Stimulated activated naive CD4-positive, alpha-beta T cell treated with Interleukin-2 at 50 U/mL for 16 hours (primary cell): ENCODE data around the gene MYH13.

ENCODE experiments used
- DNase-seq: peaks from one replicate; lab custom pipeline; 2025; lab: John Stamatoyannopoulos, UW

MYH13 gene

DNA sequence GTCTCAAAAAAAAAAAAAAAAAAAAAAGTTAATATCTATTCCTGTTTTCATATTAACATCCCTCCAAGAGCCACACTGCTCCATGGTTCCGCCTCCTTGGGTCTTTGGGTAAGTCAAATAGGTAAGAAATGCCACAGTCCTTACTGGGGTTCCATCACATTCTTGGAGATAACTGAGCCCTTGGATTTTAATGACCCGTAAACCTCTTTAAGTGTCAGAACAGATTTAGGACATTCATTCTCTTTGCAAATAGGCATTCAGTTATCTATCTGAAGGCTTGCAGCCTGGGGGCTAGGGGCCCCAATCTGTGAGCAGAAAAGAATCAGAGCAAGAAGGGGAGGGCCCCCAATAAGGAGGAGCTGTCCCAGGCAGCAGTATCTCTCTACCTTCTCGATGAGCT, 28.0 kb downstream of the MYH13 start:
- no peak for DNase-seq

DNA sequence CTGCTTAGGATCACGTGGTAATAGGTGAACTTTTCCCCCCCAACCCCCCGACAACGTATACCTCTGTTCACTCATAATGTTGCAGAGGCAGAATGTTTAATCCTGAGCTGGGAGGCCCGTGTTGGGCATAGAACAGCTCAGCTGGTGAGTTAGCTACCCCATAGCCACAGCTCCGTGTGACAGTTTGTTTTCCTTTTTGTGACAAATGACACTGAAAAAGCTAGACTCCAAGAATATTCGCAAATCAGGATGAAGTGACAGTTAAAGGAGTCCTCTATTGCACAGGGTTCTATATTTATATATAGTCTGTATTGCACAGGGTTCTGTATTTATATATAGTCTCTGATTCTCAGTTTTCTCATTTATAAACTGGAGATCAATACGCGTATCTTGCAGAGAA, 33.8 kb downstream of the MYH13 start:
- no peak for DNase-seq

DNA sequence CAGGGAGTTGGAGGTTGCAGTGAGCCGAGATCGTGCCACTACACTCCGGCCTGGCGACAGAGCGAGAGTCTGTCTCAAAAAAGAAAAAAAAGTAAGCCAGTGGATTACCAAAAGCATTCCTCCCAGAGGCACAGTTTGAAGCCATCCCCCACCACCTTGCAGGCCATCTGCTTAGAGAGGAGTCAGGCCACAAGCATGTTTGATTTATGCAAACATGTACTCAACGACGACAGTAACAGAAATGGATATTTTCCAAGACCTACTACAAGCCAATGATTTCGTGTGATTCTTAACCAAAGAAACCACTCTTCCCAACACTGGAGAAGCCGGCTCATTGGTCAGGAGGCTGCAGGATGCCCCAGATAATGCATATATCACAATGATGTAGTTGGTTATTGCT, 34.8 kb downstream of the MYH13 start:
- no peak for DNase-seq

DNA sequence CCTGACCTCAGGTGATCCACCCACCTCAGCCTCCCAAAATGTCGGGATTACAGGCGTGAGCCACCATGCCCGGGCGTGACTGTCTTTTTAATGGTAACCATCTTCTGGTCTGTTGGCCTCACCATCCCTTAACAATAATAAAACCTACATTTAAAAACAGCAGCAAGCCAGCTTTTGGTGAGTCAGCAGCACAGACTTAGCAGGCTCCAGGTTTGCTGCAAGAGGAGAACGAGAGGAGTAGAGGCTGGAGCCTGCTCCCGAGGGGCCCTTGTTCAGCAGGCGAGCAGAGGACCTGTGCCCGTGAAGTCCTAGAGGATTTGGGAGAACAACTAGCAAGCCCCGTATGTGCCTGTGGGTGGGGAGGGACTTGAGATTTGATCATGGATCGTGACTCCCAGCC, 35.7 kb downstream of the MYH13 start:
- no peak for DNase-seq

DNA sequence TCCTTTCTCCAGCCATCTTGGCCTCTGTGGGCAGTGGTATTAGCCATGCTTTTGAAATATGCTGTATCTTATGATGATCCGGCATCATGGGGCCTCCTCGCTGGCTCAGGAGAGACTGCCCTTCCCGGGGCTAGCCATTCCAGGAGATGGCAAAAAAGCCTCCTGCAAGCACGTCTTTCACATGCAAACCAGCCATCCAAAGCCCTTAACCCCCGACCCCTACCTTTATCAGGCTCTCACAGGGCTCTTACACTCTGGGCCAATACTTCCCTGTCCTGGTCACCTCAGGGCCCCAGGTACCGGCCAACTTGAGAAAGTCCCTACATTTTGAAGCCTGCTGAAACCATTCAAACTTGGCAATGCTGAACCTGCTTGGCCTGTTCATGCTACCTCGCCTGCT, 36.4 kb downstream of the MYH13 start:
- DNase-seq = no peak

DNA sequence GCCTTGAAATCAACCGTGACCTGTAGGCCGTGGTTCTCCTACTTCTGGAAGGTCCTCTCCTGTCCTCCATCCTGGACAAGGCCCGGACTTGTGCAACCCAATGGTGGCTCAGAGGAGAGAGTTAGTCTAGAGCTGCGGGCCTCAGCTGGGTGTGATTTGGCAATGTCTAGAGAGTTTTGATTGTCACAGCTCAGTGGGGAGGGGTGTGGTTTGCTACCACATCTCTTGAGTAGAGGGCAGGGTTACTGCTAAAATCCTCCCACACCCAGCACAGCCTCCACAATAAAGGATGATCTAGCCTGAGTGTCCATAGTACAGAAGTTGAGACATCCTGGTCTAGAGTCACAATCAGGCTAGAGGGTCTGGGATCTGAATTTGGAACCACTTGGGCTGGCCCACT, 40.3 kb downstream of the MYH13 start:
- no peak for DNase-seq

DNA sequence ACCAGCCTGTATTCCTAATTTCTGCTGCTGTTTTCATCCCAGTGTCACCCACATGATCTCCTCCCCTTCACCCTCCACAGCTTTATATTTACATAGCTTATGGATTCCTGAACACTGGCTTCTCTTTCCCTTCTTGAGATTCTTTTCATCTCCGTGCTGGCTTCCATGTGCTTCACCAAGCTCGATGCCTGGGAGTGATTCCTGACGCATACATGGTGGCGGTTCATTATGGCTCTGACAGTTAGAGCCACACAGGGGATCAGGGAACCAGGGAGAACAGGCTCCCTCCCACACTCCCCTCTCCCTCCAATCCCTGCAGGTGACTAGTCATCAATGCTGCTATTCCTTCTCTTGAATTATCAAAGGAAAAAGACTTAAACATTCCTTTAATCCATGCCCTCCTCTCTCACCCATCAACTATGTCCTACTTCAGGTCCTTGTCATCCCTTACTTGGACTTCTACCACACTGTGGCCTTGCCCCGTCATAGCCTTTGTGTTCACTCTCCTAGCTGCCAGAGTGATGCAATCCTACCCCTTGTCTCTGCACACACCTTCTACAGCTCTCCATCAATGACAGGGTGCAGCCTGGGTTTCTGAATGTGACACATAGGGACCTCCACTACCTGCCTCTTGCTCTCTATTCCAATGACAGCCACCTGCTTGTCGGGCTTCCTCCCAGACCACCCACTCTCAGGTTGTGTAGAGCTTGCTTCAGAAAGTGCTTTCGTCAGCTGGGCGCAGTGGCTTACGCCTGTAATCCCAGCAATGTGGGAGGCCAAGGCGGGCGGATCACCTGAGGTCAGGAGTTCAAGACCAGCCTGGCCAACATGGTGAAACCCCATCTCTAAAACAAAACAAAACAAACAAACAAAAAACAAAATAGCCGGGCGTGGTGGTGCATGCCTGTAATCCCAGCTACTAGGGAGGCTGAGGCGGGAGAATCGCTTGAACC, 43.6 kb downstream of the MYH13 start:
- DNase-seq = no peak

DNA sequence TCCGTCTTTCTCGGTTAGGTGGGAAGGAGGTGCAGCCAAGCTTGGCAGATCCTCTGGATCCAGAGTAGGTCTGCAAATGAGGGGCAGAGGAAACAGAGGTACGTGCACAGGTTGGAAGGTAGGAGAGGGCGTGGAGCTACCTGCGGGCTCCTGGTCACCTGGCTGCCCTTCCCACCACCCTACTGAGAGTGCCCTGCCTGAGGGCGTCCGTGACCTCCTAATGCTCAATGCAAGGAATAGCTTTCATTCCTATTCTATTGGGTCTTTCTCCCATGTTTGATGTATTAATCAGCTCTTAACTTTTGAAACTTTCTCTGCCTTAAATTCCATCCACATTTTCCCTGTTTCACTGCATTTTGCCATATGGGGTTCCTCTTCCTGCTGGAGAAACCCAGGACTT, 44.6 kb downstream of the MYH13 start:
- DNase-seq = no peak

DNA sequence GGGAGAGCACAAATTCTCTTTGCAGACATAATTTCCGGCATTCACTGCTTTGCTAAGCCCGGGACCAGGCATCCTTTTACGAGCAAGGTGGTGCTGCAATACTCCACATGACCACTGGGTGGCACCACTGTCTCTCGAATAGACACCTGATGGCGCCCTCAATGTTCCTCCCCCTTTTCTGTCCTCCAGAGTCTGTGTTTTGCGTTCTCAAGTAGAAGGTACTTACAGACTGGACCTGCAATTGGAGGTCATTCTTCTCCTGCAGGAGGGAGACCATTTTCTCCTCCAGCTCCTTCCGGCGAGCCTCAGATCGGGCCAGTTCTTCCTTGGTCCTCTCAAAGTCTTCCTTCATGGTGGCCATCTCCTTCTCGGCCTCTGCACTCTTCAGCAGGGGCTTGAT, 45.2 kb downstream of the MYH13 start:
- peak; percentile 17 for DNase-seq

DNA sequence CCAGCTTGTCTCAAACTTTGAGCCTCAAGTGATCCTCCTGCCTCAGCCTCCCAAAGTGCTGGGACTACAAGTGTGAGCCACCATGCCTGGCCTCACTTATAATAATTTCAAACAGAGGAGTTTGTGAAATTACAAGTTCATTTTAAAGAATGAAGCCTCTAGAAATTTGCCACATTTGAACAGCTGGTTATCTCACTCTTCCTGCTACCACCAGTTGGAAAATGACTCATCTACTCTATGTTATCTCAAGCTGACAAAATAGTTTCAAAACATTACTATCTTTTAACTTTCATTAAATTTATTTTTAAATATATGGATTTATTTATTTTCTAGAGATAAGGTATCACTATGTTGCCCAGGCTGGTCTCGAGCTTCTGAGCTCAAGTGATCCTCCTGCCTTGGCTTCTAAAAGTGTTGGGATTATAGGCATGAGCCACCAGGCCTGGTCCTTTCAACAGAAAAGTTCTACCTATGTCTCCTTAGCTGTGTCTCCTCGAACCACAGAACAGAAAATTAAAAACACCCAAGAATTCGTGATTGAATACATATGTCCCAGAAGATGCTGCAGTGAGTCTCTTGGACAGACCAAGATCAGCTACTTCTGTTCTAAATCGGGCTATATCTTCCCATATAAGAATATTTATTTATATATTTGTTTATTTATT, 47.6 kb downstream of the MYH13 start:
- DNase-seq = no peak

DNA sequence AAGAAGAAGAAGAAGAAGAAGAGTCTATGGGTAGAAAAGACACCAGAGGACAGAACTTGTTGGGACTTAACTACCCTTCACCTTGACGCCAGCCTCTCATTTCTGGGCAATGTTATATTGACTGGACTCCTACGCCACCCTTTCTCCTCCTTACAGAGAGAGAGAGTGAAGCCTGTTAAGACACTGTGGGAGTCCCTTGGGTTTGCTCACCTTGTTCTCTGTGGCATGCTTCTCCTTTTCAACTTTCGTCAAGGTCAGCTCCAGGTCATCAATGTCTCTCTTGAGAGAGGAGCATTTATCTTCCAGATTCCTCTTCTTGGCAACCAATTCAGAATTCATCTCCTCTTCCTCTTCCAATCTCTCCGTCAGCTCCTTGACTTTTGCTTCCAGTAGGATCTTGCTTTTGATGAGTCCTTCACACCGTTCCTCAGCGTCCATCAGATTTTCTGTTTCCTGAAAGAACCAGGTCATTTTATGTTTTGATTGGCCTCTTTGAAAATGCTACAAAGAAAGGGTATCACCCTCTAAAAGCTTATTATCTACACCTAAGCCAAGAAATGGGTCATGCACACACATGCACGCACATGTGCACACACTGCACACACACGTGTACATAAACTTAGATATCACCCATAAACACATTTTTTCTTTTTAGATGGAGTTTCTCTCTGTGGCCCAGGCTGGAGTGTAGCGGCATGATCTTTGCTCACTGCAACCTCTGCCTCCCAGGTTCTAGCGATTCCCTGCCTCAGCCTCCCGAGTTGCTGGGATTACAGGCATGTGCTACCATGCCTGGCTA, 48.8 kb downstream of the MYH13 start:
- no peak for DNase-seq

DNA sequence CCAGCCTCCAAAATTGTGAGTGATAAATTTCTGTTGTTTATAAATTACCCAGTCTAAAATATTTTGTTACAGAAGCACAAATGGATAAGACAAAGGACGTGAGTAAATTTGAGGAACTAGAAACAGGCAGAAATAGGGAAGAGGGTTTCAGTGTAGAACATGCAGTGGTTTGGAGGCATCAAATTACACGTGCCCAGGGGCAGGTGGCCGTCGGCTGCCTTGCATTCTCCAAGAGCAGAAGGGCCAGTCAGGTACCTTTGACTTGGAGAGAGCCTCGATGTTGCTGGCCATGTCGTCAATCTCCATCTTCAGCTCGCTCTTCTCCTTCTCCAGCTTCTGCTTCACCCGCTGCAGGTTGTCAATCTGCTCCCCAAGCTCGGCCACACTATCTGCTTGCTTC, 54.3 kb downstream of the MYH13 start:
- DNase-seq = no peak

DNA sequence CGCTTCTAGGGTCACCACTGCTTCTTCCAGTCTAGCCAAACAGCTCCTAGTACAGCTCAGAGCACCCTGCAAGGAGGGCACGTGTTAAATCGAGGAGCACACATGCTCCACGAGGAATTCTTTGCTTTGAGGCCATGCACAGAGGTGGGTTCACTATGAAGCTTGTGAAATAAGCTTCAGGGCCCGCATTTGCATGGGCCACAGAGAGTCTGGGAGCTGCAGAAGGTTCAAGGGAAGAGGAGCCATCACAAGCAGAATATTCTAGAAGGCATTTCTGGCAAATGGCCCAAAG, 55.3 kb downstream of the MYH13 start:
- no peak for DNase-seq

DNA sequence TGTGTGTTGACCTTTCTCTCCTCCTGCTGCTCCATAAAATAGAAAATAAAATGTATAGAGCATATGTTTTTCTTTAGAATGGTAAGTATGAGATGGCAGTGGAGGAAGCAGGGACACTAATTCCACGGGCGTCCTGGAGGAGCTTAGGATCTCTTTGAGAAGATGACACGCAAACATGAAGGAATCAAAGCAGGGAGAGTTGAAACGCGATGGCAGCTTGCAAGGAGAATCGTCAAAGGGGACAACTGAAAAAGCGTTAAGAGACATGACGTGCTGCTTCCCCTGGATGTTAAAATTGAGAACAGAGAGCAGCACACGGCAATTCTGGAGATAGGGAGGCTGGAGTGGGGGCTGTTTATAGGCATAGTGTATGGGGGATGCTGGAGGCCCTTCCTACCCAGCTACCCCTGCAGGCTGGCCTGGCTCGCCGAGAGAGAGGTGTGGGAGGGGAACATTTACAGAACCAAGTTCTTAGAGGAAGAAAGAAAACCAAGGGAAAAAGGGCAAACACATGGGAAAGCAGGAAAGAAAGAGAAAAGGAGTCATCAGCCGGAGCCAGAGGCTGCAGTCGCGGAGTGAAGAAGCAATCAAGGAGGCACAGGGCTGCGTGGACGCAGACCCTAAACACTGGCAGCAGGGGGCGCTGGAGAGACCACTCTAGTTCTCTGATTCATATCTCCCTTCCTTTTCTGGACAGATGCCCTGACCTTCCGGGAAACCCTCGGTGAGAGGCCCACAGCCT, 55.8 kb downstream of the MYH13 start:
- peak; percentile 22 for DNase-seq

DNA sequence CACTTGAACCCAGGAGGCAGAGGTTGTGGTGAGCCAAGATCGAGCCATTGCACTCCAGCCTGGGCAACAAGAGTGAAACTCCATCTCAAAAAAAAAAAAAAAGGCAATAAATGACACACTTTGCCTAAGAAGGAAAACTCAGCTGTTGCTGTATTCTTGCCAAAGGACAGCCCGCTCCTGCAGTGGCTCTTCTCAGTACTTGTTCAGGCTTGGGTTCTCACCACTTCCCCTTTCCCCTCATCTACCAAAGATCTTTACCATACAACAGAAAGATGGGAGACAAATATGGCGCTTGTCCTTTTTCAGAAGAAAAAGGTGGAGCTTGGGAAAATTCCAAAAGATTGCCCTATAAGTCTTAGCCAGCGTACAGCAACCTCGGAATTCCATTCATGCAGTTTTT, 58.5 kb downstream of the MYH13 start:
- DNase-seq = no peak

DNA sequence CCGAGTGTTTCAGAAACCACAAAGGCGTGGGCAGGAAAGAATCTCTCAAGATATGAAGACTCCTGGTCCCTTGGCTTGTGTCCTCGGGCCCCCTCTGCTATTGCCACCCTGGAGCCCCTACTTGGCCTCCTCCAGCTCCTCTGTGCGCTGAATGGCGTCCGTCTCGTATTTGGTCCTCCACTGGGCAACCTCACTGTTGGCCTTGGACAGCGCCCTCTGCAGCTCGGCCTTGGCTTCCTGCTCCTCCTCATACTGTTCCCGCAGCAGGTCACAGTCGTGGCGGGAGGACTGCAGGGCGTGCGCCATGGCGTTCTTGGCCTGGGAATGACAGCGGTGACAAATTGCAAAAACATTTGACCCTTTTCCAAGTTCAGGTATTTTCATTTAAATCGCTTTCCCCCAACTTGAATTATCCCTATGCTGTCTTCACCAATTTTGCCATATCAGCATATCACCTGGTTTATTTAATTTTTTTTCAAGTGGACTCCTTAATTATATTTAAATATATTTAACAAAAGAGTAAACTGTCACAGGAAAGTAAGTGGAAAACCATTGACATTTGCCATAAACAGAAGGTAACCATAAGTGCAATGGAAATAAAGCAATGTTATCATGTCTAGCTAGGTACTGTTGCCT, 59.7 kb downstream of the MYH13 start:
- no peak for DNase-seq

DNA sequence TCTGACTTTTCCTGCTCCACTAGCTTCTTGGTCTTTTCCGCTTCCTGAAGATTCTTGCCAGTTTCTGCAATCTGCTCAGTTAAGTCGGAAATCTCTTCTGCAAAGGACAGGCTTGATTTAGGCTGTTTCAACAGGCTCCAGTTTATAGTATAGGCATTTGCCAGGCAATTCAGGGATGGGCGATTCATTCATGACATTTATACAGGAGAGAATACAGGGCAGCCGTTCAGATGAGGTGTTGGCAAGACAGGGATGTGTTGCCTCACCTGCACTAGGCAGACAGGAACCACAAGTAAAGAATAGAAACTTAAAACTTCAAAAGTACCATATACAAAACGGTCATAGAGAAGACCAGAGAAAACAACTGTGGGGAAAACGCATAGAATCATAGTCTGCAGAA, 61.7 kb downstream of the MYH13 start:
- no peak for DNase-seq

DNA sequence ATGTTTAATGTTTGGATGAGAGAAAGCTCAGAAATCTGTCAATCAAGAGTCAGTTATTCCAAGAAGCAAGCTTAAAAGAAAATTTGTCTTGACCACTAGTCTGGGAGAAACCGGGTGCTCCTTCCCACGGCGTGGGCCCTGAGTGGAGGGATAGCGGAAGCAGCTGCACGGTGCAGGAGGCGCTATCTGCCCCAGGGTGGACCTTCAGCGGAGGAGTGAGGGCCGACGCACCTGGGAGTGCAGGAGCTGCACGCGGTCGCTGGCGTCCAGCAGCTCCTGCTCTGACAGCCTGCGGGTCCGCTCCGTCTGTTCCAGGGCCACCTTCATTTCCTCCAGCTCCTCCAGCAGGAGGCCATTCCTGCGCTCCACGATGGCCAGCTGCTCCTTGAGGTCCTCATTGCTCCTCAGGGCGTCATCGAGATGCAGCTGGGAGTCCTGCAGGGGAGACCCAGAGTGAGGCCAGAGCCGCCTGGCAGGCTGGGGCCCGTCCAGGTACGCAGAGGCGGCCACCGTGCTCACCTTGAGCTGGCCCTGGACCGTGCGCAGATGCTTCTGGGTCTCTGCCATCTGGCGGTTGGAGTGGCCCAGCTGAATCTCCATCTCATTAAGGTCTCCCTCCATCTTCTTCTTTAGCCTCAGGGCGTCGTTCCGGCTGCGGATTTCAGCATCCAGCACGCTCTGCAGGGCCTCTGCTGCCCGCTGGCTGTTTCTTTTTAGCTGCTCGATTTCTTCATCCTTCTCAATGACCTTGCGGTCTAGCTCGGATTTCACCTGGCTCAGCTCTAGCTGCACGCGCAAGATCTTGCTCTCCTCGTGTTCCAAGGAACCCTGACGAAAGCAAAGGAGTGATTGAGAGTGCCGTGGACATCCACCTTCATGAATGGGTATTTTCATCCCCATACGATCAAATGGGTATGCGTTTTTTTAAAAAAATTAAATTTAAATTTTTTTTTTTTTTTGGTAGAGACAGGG, 63.5 kb downstream of the MYH13 start:
- DNase-seq = no peak

DNA sequence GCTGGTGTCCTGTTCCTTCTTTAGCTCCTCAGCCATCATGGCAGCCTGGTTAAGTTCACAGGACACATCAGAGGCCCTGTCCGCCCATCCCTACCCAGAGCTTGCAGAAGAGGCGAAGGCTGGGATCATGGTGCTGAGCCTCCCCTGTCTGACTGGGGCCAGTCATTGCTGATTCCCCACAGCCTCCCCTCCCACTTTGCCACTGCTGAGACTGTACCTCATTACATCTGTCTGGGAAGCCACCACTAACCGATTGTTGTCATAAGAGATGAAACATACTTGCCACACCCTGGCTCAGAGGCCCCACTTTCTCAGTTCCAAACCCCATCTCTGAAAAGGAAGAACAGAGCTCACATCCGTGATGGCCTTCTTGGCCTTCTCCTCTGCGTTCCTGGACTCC, 66.2 kb downstream of the MYH13 start:
- DNase-seq = no peak

DNA sequence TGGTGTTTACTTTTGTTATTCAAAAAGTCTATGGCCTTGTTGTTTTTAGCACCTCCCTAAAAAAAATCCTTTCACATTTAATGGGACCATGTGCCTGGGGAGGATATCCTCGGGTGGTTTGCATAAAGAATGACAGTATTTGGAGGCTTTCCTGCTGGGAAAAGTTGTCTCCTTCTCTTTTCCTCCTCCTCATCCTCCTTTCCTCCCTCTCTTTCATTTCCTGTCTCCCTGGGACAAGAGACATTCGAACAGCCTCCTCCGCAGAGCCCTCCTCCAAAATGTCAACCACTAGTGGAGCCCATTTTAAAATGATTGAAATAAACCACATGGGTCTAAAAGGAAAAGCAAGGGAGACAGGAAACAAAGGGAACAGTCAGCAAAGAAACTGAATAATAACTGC, 67.4 kb downstream of the MYH13 start:
- no peak for DNase-seq
